Measurements from ENCODE around the gene KRTAP2-4. TPM values are rescaled to one million over a fixed set of nuclear protein-coding genes. Genes with fewer than 3 reads are reported as not detected.
"Not testable (repeated sequence)": the region's sequence is repeated elsewhere in the genome, so short reads cannot be mapped to it uniquely, and the experiment has no call there.

Gene KRTAP2-4
- total RNA-seq, 1 donor from 2014 or later: not detected

GRCh38 chr17:41040783-41041571 is 24.7 kb downstream of the KRTAP2-4 start, which contains the start of gene KRTAP1-1:
TSS of gene KRTAP1-1 (minus strand) at chr17:41041450. CDS start at chr17:41041397, 53 bp downstream.
- H3K27me3 Mint-ChIP-seq (ENCODE audit: insufficient read depth); intact Hi-C loops (cut with micrococcal nuclease); H3K27ac Mint-ChIP-seq; DNase-seq (ENCODE audit: low spot score); H3K36me3 Mint-ChIP-seq (ENCODE audit: low read depth); H3K4me3 Mint-ChIP-seq; H3K4me1 Mint-ChIP-seq (ENCODE audit: low read depth): not testable (repeated sequence)
- H3K9me3 Mint-ChIP-seq: peaks cover 10% of the 10 kb centered on the region

GRCh38 chr17:41037853-41038350 is 27.8 kb downstream of the KRTAP2-4 start:
- no peaks in the 10 kb centered on the region for H3K9me3 Mint-ChIP-seq
- peaks cover 7% of the 10 kb centered on the region for H3K27me3 Mint-ChIP-seq (ENCODE audit: insufficient read depth)
- H3K4me1 Mint-ChIP-seq (ENCODE audit: low read depth): no peaks in the 10 kb centered on the region
- no peak overlapping the region for H3K27ac Mint-ChIP-seq
- no peaks in the 10 kb centered on the region for H3K36me3 Mint-ChIP-seq (ENCODE audit: low read depth)
- no peak overlapping the region for H3K4me3 Mint-ChIP-seq
- no peak for DNase-seq (ENCODE audit: low spot score)
- intact Hi-C loops (cut with micrococcal nuclease): no loop called here

GRCh38 chr17:41034346-41034935 is 31.2 kb downstream of the KRTAP2-4 start, which contains the start of gene KRTAP1-3:
TSS of gene KRTAP1-3 (minus strand) at chr17:41034874. CDS start at chr17:41034821, 53 bp downstream.
- H3K36me3 Mint-ChIP-seq (ENCODE audit: low read depth); H3K27ac Mint-ChIP-seq; H3K27me3 Mint-ChIP-seq (ENCODE audit: insufficient read depth); H3K9me3 Mint-ChIP-seq; H3K4me1 Mint-ChIP-seq (ENCODE audit: low read depth); H3K4me3 Mint-ChIP-seq; DNase-seq (ENCODE audit: low spot score); intact Hi-C loops (cut with micrococcal nuclease): not testable (repeated sequence)

- intact Hi-C loops (cut with micrococcal nuclease): no loop called here
- H3K27ac Mint-ChIP-seq: no peak within 1 kb of the TSS
- no peaks in the 10 kb centered on the region for H3K9me3 Mint-ChIP-seq
- no peak within 1 kb of the TSS for H3K4me3 Mint-ChIP-seq
- no peaks in the 10 kb centered on the region for H3K4me1 Mint-ChIP-seq (ENCODE audit: low read depth)
- no peak for DNase-seq (ENCODE audit: low spot score)
- peaks cover 6% of the 10 kb centered on the region for H3K27me3 Mint-ChIP-seq (ENCODE audit: insufficient read depth)
- no peaks in the 10 kb centered on the region for H3K36me3 Mint-ChIP-seq (ENCODE audit: low read depth)
Measured at GRCh38 chr17:41029633-41030245, 35.9 kb downstream of the KRTAP2-4 start, which contains the start of gene KRTAP1-4. TSS of gene KRTAP1-4 (minus strand) at chr17:41030195. CDS start at chr17:41030078, 117 bp downstream.

- no peak for DNase-seq (ENCODE audit: low spot score)
- Mint-ChIP-seq H3K36me3 (ENCODE audit: low read depth) (no peaks in the 10 kb centered on the region), H3K4me1 (ENCODE audit: low read depth) (no peaks in the 10 kb centered on the region), H3K27ac (no peak within 1 kb of the TSS), H3K27me3 (ENCODE audit: insufficient read depth) (peaks cover 6% of the 10 kb centered on the region), H3K9me3 (no peaks in the 10 kb centered on the region), H3K4me3 (no peak within 1 kb of the TSS)
- intact Hi-C loops (cut with micrococcal nuclease): no loop called here
Measured at GRCh38 chr17:41026715-41027471, 38.8 kb downstream of the KRTAP2-4 start, which contains the start of gene KRTAP1-5. TSS of gene KRTAP1-5 (minus strand) at chr17:41027208. CDS start at chr17:41027155, 53 bp downstream.

GRCh38 chr17:41024697-41025096 is 41.0 kb downstream of the KRTAP2-4 start:
- Mint-ChIP-seq H3K9me3 (no peaks in the 10 kb centered on the region), H3K36me3 (ENCODE audit: low read depth) (no peaks in the 10 kb centered on the region), H3K27ac (no peak overlapping the region), H3K4me1 (ENCODE audit: low read depth) (no peaks in the 10 kb centered on the region), H3K4me3 (no peak overlapping the region), H3K27me3 (ENCODE audit: insufficient read depth) (peaks cover 2% of the 10 kb centered on the region)
- no peak for DNase-seq (ENCODE audit: low spot score)
- intact Hi-C loops (cut with micrococcal nuclease): no loop called here

GRCh38 chr17:41020336-41020735 is 45.3 kb downstream of the KRTAP2-4 start:
- no peaks in the 10 kb centered on the region for H3K9me3 Mint-ChIP-seq
- DNase-seq (ENCODE audit: low spot score): no peak
- H3K4me3 Mint-ChIP-seq: no peak overlapping the region
- no peak overlapping the region for H3K27ac Mint-ChIP-seq
- intact Hi-C loops (cut with micrococcal nuclease): no loop called here
- H3K27me3 Mint-ChIP-seq (ENCODE audit: insufficient read depth): peaks cover 2% of the 10 kb centered on the region
- H3K36me3 Mint-ChIP-seq (ENCODE audit: low read depth): no peaks in the 10 kb centered on the region
- no peaks in the 10 kb centered on the region for H3K4me1 Mint-ChIP-seq (ENCODE audit: low read depth)

- Mint-ChIP-seq H3K4me1 (ENCODE audit: low read depth) (no peaks in the 10 kb centered on the region), H3K36me3 (ENCODE audit: low read depth) (no peaks in the 10 kb centered on the region), H3K27ac (no peak overlapping the region), H3K4me3 (no peak overlapping the region), H3K27me3 (ENCODE audit: insufficient read depth) (peaks cover 2% of the 10 kb centered on the region), H3K9me3 (no peaks in the 10 kb centered on the region)
- intact Hi-C loops (cut with micrococcal nuclease): no loop called here
- no peak for DNase-seq (ENCODE audit: low spot score)
Measured at GRCh38 chr17:41019415-41019814, 46.3 kb downstream of the KRTAP2-4 start.

GRCh38 chr17:41018541-41018940 is 47.1 kb downstream of the KRTAP2-4 start:
- intact Hi-C loops (cut with micrococcal nuclease): no loop called here

GRCh38 chr17:41016578-41017215 is 49.0 kb downstream of the KRTAP2-4 start:
- Mint-ChIP-seq H3K27me3 (ENCODE audit: insufficient read depth) (peaks cover 4% of the 10 kb centered on the region), H3K27ac (no peak overlapping the region), H3K9me3 (no peaks in the 10 kb centered on the region), H3K4me3 (no peak overlapping the region), H3K4me1 (ENCODE audit: low read depth) (no peaks in the 10 kb centered on the region), H3K36me3 (ENCODE audit: low read depth) (no peaks in the 10 kb centered on the region)
- no peak for DNase-seq (ENCODE audit: low spot score)
- intact Hi-C loops (cut with micrococcal nuclease): no loop called here

More at GRCh38 chr17:41018541-41018940, 47.1 kb downstream of the KRTAP2-4 start:
- no peaks in the 10 kb centered on the region for H3K36me3 Mint-ChIP-seq (ENCODE audit: low read depth)
- H3K27me3 Mint-ChIP-seq (ENCODE audit: insufficient read depth): peaks cover 2% of the 10 kb centered on the region
- no peaks in the 10 kb centered on the region for H3K4me1 Mint-ChIP-seq (ENCODE audit: low read depth)
- no peaks in the 10 kb centered on the region for H3K9me3 Mint-ChIP-seq
- no peak for DNase-seq (ENCODE audit: low spot score)
- no peak overlapping the region for H3K4me3 Mint-ChIP-seq
- H3K27ac Mint-ChIP-seq: no peak overlapping the region

GRCh38 chr17:41015454-41015853 is 50.2 kb downstream of the KRTAP2-4 start:
- H3K9me3 Mint-ChIP-seq: no peaks in the 10 kb centered on the region
- no peaks in the 10 kb centered on the region for H3K4me1 Mint-ChIP-seq (ENCODE audit: low read depth)
- H3K4me3 Mint-ChIP-seq: no peak overlapping the region
- no peak overlapping the region for H3K27ac Mint-ChIP-seq
- intact Hi-C loops (cut with micrococcal nuclease): no loop called here
- DNase-seq (ENCODE audit: low spot score): no peak
- H3K27me3 Mint-ChIP-seq (ENCODE audit: insufficient read depth): peaks cover 6% of the 10 kb centered on the region
- H3K36me3 Mint-ChIP-seq (ENCODE audit: low read depth): no peaks in the 10 kb centered on the region

Data from activated T-helper 1 cell treated with anti-CD3 and anti-CD28 coated beads, Interleukin-12 subunit alpha, Interleukin-12 subunit beta, Interleukin-2, Interleukin-4 antibody, amounts not matched to agents 30 ng/mL and 10 ng/mL and 1 ng/mL, durations not matched to agents 14 hours and 24 hours and 36 hours (primary cell).